ENCODE results near the gene CYP11A1.

CYP11A1 gene

DNA sequence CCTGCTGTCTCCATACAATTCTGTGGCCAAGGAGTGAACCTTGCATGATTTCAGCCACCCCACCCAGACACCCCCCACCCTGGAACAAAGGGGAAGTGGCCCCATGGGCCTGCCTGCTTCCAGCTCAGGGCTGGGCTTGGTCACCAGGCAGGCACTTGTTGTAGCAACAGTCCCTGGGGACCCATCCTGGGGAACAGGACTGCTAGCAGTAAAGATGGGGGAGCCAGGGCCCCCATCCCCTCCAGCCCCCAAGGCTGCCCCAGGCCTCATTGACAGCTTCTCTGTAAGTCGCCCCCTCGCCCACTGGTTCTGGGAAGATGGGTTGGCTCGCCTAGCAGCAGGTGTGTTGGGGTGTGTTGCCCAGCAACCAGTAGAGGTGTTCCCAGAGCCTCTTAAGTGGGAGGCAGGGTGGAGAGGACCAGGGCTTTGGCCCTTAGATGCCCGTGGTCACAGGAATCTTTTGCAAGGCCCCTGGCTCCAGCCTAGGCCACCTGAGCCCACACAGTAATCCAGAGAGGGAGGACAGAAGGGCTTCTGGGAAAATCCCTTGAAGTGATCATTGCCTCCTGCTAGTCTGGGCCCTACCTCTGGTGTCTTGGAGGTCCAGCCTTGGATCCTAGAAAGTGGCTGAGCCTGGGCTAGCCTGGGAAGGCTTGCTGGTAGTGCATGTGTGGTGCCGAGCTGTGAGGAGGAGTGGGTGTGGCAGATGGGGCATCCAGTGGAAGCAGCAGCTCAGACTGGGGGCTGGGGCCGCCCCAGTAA is 48.9 kb downstream of the CYP11A1 start:
- DNase-seq, result peak; percentile 67

DNA sequence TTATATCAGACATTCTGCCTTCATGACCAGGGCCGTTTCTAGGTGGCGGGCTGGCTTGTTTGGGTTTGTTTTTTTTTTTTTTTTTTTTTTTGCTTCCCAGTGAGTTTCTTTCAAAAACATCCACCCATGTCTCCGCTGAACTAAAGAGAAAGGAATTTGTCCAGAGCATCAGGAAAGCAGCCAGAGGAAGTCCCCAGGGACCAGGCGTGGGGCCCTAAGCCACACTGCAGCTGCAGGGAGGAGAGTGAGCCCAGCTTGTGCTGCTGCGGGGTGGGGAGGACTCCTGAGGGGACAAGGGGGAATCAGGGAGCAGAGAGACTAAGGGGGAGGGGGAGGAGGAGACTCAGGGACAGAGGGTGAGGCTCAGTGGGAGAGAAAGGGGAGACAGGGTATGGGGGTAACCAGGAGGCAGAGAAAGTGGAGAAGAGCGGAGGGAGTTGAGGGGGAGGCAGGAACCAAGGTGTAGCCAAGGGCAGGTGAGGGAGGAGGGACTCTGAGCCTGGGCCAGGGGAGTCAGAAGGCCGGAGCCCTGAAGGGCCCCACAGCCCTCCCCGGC is 49.5 kb downstream of the CYP11A1 start:
- no peak for DNase-seq

DNA sequence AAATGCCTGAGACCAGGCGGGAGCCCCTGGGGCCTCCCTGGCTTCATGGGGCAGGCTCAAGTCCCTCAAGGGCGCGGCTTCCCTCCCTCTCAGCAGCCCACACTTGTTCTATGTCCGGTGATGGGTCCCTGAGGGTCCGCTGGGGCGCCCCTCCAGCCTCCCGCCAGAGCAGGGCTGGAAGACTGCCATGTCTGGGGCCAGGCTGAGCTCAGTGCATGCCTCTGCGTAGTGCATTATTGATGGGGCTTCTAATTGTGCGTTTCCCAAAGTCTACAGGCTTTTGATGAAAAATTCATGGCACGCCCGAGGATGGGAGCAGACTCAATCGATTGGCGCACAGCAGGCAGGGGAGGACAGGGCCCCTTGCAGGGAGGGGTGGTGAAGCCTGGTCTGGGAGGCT is 51.3 kb downstream of the CYP11A1 start:
- DNase-seq, result no peak

DNA sequence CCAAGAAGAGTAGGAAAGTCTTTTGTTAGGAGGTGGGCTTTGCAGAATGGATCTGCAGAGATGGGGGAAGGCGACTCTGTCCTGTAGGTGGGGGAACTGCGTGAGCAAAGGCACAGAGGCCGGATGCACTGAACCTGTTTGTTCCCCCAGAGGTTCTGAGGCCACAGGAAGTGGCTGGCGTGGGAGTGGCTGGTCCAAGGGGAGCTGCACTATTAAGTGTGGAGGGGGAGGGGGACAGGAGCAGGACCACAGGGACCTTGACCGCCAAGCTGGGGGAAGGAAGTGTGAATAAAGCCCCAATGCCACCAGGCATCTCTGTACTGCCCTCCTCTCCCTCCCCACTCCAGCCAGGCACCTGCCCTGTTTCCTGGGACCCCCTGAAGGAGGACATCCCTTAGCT is 51.8 kb downstream of the CYP11A1 start:
- DNase-seq, result no peak

DNA sequence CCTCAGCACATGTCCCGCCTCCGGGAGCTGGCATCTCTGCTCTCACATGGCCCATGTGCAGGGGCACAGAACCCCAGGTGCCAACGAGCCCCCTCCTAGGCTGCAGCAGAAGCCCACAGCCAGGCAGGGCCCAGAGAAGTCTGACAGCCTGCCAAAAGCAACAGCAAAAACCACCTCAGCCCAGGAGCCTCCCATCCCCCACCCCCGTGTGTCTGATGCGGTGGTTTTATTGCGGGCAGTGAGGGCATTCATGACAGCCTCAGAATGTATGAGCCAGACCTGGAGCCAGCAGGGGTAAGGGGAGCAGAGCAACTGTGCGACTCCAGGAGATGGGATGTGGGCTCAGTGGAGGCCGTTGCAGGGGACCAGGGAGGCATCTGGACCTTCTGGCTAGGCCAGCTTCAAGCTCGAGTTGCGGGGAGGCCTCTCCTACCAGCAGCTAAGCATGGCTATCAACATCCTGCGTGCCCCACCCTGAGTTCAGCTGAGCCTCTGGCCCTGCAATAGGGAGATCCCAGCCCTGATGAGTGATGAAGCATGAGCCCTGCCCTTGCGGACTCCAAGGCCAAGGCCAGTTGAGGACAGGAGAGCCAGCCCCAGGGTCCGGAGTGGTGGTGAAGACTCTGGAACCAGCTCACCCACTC is 52.5 kb downstream of the CYP11A1 start:
- no peak for DNase-seq

DNA sequence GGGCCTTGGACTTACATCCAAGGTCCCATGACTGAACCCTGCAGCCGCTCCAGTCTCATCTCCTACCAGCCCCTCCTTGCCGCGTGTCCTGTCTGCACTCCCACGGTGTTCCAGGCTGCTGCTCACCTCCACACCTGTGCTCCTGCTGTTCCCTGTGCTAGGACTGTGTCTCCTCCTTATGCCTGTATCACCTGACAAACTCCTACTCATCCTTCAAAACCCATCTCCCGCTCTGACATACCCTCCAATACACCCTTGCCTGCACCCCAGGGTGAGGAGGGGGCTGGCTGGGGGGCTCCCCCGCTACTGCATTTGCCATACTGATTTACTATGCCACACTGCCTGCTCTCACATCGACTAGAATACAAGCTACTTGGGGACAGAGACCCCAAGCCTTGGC is 53.6 kb downstream of the CYP11A1 start:
- no peak for DNase-seq

DNA sequence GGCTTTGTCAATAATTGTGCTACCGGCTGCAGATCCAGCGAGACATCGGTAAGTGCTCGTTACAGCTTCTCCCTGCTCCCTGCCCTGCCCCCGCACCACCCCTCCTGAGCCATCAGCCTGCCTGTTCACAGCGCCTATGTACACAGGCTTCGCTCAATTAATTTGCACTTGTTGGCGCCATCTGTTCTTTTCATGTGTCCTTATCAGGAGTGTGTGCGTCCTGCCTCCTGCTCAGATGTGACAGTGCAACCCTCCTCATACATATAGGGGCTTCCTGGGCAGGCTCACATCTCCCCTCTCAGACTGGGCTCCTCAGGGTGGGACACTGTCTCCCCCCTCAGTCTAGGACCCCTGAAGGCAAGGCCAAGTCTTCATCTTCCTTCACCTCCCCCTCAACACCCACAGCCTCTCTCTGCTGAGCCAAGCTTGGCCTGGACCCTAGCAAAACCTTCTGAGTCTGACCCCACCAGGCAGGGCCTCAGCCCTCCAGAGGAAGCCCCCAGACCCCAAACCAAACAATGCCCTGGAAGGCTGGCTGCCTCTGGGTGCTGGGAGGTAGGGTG is 54.9 kb downstream of the CYP11A1 start:
- peak; percentile 90 for DNase-seq

DNA sequence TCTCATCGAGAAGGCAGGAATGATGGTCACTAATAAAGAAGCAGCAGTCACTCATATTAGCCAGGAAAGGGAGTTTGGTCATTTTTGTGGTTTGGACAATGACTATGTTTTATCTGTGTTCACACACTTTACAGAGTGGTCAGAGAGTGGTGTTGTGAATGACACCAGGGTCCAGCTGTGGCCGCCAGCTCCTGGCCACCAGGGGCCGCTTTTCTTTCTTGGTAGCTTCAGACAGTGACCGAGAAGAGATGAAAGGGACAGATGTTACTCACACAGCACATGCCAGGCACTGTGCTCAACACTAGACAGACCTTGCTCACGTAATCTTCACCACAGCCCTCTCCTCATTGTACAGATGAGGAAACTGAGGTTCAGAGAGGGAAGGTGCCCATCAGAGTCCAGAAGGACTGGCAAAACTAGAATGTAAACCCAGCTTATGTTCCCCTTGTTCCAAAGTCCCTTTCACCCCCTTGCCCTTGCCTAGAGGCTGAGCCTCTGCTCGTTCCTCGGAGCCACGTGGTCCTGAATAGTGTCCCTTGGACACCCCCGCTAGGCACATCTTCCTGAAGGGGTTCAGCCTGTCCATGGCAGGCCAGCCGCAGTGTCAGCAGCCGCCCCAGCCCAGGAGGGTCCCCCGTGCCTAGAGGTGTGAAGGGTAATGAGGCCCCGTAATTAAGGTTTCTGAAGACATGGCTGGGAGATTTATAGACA is 55.6 kb downstream of the CYP11A1 start:
- no peak for DNase-seq

DNA sequence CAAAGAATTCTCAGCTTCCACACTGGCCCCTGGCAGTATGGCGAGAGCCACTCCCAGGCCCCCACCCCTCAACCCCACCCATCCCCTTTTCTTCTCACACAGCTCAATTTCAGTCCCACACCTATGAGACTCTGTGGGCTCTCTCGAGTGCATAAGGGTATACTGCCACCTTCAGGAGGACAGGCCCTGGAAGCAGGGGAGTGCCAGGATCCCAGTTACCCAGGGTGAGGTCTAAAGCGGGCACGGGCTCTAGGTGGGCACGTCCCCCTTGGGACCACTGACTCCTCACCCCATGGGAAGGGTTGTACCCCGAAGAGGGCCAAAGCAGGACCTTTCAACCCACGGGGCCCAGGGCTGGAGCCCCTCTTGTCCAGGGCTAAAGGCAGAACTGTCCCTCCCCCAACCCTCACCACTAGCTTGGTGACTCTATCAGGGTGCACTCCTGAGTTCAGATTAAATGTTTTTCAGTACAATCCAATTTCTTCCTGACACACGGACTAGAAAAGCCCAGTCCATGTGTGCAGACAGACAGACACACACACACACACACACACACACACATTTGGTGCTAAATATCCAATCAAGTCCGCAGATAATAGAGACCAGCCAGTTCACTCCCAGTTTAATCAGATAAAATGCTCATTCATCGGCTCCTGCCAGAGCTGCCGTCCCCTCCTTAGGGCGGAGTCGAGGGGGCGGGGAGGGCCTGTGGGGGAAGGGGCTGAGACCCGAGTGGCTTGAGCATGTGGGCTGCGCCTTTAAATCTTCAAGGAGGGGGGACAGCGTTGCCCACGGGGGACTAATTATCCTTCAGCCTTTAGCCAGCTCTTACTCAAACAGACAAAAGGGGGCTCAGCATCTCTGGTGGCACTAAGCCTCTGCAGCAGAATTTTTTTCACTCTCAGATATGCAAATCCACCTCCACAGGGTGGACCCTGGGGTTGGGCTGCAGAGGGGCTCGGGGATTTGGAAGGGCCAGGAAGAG is 59.3 kb downstream of the CYP11A1 start:
- DNase-seq, result peak; percentile 59

DNA sequence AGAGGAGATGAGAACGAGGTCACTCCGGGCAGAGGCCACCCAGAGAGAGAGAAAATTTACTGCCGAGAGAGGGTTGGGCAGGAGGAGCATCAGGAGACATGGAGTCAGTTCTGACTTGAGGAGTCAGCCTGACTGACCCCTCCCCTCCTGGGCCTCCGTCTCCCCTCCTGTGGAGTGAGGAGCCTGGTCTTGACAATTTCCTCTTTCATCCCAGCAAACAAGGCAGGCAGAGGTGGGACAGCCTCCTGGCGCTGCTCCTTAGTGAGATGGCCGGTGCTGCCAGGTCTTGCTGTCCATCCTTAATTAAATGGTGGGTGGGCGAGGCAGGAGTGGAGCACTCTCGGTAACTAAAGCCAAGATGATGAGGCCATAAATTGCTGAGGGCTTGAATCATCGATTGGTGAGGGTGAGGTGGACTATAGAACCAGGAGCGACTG is 60.6 kb downstream of the CYP11A1 start:
- DNase-seq, result no peak

DNA sequence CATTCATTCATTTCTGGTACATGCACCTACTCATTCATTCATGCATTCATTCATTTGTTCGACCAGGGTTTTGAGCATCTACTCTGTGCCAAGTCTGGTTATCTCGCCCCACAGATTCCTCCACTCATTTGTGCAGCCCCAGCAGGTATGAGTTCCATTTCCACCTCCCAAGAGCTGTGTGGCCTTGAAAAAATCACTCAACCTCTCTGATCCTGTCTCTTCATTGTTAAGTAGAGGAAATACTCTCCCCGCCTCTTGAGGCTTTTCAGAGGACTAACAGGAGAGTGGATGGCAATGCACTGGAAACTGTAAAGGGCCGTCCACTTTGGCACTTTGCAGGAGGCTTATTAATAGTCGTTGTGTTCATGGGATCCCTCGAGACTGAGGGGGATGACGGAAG is 61.8 kb downstream of the CYP11A1 start:
- DNase-seq, result no peak

DNA sequence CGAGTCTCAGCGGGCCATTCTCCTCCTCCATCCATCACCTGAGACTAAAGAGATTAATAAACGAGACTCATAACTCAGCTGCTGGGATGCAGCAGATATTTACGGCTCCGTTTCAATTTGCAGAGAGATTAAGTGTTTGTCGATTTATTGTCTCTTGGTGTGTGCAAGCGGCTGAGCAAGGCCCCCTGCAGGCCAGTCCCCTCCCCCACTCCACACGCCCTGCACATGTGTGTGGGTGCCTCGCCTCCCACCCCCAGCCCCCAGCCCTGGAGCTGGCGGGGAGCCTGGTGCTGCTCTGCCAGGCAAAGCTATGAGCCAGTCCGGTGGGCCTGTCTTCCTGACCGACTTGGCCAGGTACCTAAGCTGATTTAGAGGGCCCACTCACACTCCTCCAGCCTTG is 63.0 kb downstream of the CYP11A1 start:
- no peak for DNase-seq

DNA sequence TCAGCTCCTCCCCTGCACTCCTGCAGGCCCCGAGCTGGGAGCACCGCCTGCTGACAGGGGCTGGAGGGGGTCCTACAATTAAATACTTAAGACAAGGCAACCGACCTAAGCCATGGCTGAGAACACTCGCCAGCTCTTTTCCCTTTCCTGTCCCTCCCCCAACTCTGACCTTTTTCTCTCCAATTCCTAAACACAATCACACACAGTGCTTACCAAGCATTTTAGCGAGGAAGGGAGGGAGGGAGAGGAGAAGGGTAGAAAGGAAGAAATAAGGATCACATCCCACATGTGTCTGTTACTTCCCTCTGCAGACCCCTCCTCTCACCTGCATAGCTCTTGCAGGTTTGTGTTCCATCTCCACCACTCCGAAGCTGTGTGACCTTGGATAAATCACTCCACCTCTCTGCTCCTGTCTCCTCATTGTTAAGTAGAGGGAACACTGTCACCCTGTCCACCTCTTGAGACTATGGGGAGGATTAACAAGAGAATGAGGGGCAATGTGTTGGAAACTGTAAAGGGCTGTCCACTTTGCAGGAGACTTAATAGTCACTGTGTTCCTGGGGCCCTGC is 63.6 kb downstream of the CYP11A1 start:
- no peak for DNase-seq

DNA sequence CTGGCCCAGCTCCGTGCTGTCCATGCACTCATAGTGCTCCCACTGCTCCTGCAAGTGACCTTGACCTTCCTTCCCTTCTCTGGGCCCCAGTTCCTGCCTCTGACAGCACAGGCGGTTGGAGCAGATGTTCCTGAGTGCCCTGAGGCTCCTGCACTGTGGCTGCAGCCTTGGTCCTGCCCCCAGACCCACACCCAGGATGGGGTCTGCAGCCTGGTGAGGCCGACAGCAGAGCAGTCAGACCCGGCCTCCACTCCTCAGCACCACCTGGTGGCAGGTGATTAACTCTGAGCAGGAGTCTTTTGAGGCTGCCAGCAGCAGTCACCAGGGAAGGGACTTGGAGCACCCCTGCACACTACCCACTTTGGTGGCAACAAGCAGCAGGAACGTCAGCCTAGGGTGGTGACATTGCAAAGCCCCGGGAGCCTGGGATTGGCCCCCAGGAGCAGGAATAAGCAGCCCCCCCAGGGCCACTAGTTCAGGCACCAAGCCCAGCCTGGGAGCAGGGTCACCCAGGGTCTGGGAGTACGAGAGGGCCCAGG is 64.6 kb downstream of the CYP11A1 start:
- DNase-seq, result no peak

DNA sequence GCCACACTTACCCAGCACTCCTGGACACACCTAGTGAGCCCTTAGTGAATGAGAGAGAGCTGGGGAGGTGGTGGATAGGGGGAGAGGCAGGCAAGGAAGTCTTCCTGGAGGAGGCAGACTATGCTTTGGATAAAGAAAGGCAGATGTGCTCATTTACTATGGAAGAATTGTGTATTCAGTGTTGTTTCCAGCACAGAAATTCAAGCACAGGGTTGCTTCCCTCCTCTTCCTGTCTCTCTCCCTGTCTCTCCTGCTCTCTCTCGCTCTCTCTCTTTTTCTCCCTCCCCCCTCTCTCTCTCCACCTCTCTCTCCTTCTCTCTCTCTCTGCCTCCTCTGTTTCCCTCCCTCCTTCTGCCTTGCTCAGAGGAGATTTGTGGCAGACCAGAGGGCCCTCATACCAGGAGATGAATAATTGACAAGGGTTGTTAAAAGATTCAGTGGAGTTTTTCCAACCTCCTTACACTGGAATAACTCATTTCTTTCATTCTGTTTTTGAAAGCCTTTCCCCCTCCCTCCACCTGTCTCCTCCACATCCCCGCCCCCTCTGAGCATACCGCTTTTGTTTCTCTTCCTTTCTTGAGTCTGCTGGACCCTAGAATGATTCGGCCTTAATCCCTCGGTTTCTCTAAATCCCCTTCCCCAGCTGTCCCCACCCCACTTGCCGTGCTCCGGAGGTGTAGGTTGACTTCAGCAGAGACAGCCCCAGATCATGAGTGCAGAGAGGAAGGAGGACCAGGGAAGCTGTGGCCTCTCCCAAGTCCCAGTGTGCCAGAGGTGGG is 65.7 kb downstream of the CYP11A1 start:
- no peak for DNase-seq

DNA sequence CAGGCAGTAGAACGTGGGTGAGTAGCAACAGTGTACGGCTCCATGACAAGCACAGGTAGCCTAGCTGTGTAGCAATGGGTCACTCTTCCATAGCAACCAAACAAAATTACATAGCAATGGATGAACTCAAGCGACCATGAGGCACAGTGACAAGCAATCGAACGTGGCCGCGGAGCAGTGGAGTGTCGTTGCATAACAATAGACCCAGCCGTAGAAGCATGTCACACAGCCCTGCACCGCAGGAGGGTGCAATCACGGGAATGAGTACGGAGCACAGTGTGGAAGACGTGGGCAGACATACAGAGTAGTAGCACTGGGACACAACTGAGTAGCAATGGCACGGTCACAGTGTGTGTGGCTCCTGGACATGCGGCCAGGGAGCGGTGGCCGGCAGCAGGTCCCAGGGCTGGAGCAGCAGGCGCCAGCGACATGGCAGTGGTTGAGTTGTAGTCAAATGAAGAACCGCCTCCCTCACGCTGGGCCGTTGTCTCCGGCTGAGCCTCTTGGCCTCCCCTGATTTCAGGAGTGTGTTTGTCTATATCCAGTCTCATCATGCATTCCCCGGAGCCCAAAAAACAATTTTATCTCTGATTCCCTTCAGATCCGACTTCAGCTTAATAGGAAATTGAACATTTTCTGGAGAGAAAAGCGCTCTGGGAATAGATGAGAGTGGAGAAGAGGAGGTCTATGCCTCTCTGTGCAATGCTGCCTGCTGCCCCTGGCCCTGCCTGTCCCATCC is 67.2 kb downstream of the CYP11A1 start:
- no peak for DNase-seq

DNA sequence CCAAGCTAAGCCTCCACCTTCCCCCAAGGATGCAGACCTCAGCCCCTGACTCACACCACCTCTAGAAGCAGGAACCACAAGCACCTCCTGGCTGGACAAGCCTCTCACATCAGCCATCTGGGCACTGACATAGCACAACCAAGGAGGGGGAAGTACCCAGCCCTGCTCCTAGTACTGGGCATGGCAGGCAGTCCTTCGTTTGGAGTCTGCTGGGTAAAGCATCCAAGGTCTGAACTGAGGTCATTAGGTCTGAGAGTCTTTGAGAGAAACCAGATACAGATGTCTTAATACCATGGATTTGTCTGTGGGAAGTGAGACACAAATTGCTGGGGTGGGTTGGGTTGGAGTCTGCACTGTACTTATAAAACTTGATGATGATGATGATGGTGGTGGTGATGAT is 69.6 kb downstream of the CYP11A1 start:
- DNase-seq, result no peak

DNA sequence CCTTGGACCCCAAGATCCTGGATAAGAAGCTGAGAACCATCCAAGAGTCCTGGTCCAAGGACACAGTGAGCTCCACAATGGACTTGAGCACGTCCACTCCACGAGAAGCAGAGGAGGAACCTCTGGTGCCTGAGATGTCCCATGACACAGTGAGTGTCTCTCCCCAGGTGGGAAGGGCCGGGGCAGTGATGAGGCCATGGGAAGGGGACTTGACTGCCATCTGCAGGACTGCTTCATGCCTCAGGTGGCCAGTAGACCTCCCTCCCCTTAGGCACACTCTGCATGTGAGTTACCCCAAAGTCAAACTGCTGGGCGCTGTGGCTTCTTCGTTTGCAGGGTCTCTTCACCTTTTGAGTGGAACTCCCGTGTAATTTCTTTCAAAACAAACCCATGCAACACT is 71.6 kb downstream of the CYP11A1 start:
- no peak for DNase-seq

DNA sequence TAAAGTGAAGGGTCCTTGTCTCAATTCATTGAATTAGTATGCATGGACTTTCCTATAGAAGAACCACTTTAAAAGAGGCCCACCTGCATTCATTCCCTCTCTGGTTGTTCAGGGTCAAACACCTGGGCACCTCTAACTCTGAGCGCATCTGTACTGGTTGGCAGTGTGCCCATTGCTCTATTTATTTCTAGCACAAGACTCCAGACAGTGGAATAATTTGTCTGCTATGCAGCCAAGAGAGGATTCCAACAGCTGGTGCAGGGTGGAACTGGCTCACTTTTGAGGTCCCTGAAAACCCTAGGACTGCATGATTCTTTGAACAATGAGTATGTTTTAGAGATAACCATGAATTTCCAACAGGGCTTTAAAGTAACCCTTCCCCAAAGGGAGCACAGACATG is 73.4 kb downstream of the CYP11A1 start:
- DNase-seq, result peak; percentile 48
